OCI-LY1 (cell line): Measurements from ENCODE around the gene TNFRSF1B.

ENCODE experiments used
- EZH2 ChIP-seq: fragments of 200-600 bp; sonication (generic), shearing (Covaris generic); IDR thresholded peaks from 2 replicates; pipeline ENCODE4 v1.8.0; 2017; ENCODE audit warnings: borderline replicate concordance, mixed run types, mild to moderate bottlenecking, antibody characterized with exemption, low read length, moderate library complexity, mixed read lengths
- TF ChIP-seq, protein P1 (sequence below): fragments of 200-600 bp; sonication (generic), shearing (Covaris generic); IDR thresholded peaks from 2 replicates; pipeline ENCODE4 v1.5.1; 2017; ENCODE audit warnings: mild to moderate bottlenecking, antibody characterized with exemption, low read length, moderate library complexity, mixed read lengths

DNA sequence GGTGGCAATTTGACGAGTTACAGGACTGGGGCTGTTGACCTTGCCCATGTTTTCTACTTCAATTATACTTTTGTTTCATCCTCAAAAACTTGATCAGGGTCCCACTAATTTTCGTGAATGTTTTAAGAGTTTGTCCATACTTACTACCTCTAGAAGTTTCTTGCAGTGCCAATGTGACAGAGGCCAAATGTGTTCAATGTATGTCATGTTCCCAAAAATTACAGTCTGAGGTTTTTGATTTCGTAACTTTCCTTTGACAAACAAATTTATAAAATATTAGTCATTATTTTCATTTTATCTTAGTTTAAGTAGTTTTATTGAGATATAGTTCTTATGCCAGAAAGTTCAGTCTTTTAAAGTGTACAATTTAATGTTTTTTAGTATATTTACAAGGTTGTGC, 78.3 kb downstream of the TNFRSF1B start:
- TF ChIP-seq, protein P1, sequence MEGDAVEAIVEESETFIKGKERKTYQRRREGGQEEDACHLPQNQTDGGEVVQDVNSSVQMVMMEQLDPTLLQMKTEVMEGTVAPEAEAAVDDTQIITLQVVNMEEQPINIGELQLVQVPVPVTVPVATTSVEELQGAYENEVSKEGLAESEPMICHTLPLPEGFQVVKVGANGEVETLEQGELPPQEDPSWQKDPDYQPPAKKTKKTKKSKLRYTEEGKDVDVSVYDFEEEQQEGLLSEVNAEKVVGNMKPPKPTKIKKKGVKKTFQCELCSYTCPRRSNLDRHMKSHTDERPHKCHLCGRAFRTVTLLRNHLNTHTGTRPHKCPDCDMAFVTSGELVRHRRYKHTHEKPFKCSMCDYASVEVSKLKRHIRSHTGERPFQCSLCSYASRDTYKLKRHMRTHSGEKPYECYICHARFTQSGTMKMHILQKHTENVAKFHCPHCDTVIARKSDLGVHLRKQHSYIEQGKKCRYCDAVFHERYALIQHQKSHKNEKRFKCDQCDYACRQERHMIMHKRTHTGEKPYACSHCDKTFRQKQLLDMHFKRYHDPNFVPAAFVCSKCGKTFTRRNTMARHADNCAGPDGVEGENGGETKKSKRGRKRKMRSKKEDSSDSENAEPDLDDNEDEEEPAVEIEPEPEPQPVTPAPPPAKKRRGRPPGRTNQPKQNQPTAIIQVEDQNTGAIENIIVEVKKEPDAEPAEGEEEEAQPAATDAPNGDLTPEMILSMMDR = no peak
- no peak for TF ChIP-seq EZH2
